Measurements from ENCODE around the gene RBM38.

GRCh38 chr20:57393321-57394120 lies 2.3 kb downstream of the RBM38 start:
- TF ChIP-seq CTCF (IDR thresholded peaks at IDR 0.05) = no peak
- no peak for TF ChIP-seq POLR2A (IDR thresholded peaks at IDR 0.05)

Measured in Peyer's patch (tissue), 4 donors.